Measurements from ENCODE around the gene CACTIN. TPM values are rescaled to one million over a fixed set of nuclear protein-coding genes. Genes with fewer than 3 reads are reported as not detected.

Gene CACTIN
- total and polyA plus RNA-seq, 2 experiments from 2014 or later, result 6.9 to 29.1 TPM

GRCh38 chr19:3672993-3673392 is 46.4 kb upstream of the CACTIN start:
- no peaks in the 10 kb centered on the region for H3K9me3 ChIP-seq (ENCODE audit: low read depth)
- TF ChIP-seq EZH2 (IDR thresholded peaks at IDR 0.05; ENCODE audit: insufficient read depth, poor library complexity, severe bottlenecking), result no peak
- no peak for TF ChIP-seq EZH2phosphoT487 (IDR thresholded peaks at IDR 0.05; ENCODE audit: insufficient read depth, low read depth)
- H3K27me3 ChIP-seq (replicated peaks; ENCODE audit: insufficient read depth), result no peaks in the 10 kb centered on the region
- H3K79me2 ChIP-seq (ENCODE audit: insufficient read depth), result peaks cover 50% of the 10 kb centered on the region
- H3K9me2 ChIP-seq (ENCODE audit: insufficient read depth), result no peaks in the 10 kb centered on the region
- no peaks in the 10 kb centered on the region for H3F3A ChIP-seq (ENCODE audit: insufficient read depth)
- peaks cover 12% of the 10 kb centered on the region for H3K4me1 ChIP-seq (ENCODE audit: insufficient read depth)
- no peaks in the 10 kb centered on the region for H3K36me3 ChIP-seq (ENCODE audit: low read depth)
- H3K4me3 ChIP-seq, result no peak overlapping the region
- H3K27ac ChIP-seq, result no peak overlapping the region
- in situ Hi-C loops (cut with MboI), result no loop called here
- no peak for DNase-seq
- no peak overlapping the region for H3K4me2 ChIP-seq (ENCODE audit: unreplicated experiment)
- no peak overlapping the region for H2AFZ ChIP-seq
- no peak overlapping the region for H3K9ac ChIP-seq
- no peaks in the 10 kb centered on the region for H4K20me1 ChIP-seq (ENCODE audit: insufficient read depth)
- 98 to 100% methylated on average over 10 to 13 of the region's 13 CpGs for WGBS, 2 experiments (ENCODE audit: low coverage in 1 of 2, low lambda C conversion rate in 2 of 2, missing lambda C conversion rate in 2 of 2)

DNA sequence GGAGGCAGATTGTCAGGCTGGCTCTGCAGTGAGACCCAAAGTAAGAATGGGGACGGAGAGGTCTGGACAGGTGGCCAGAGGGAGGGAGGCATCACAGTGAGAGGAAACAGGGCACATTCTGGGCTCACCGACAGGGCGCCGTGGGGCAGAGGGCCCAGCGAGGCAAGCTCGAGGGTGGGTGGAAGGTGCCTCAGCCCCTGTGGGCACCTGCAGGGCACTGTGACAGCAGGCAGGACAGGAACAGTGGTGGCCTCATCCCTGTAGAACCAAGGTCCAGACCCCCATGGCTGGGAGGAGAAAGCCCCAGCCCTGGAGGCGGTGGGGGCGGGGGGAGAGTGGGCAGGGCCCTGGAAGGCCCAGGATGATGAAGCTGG is 46.0 kb upstream of the CACTIN start:
- WGBS, 2 experiments (ENCODE audit: low coverage in 1 of 2, low lambda C conversion rate in 2 of 2, missing lambda C conversion rate in 2 of 2), result 93 to 96% methylated on average over 6 to 8 of the region's 8 CpGs
- H3K36me3 ChIP-seq (ENCODE audit: low read depth), result no peaks in the 10 kb centered on the region
- H3K27me3 ChIP-seq (replicated peaks; ENCODE audit: insufficient read depth), result no peaks in the 10 kb centered on the region
- no peaks in the 10 kb centered on the region for H4K20me1 ChIP-seq (ENCODE audit: insufficient read depth)
- peaks cover 50% of the 10 kb centered on the region for H3K79me2 ChIP-seq (ENCODE audit: insufficient read depth)
- H3K4me2 ChIP-seq (ENCODE audit: unreplicated experiment), result no peak overlapping the region
- H2AFZ ChIP-seq, result no peak overlapping the region
- peaks cover 12% of the 10 kb centered on the region for H3K4me1 ChIP-seq (ENCODE audit: insufficient read depth)
- no peak for DNase-seq
- in situ Hi-C loops (cut with MboI), result no loop called here
- H3K27ac ChIP-seq, result no peak overlapping the region
- H3K9me3 ChIP-seq (ENCODE audit: low read depth), result no peaks in the 10 kb centered on the region
- no peaks in the 10 kb centered on the region for H3K9me2 ChIP-seq (ENCODE audit: insufficient read depth)
- H3K4me3 ChIP-seq, result no peak overlapping the region
- no peak overlapping the region for H3K9ac ChIP-seq
- H3F3A ChIP-seq (ENCODE audit: insufficient read depth), result no peaks in the 10 kb centered on the region
- no peak for TF ChIP-seq EZH2phosphoT487 (IDR thresholded peaks at IDR 0.05; ENCODE audit: insufficient read depth, low read depth)
- no peak for TF ChIP-seq EZH2 (IDR thresholded peaks at IDR 0.05; ENCODE audit: insufficient read depth, poor library complexity, severe bottlenecking)

DNA sequence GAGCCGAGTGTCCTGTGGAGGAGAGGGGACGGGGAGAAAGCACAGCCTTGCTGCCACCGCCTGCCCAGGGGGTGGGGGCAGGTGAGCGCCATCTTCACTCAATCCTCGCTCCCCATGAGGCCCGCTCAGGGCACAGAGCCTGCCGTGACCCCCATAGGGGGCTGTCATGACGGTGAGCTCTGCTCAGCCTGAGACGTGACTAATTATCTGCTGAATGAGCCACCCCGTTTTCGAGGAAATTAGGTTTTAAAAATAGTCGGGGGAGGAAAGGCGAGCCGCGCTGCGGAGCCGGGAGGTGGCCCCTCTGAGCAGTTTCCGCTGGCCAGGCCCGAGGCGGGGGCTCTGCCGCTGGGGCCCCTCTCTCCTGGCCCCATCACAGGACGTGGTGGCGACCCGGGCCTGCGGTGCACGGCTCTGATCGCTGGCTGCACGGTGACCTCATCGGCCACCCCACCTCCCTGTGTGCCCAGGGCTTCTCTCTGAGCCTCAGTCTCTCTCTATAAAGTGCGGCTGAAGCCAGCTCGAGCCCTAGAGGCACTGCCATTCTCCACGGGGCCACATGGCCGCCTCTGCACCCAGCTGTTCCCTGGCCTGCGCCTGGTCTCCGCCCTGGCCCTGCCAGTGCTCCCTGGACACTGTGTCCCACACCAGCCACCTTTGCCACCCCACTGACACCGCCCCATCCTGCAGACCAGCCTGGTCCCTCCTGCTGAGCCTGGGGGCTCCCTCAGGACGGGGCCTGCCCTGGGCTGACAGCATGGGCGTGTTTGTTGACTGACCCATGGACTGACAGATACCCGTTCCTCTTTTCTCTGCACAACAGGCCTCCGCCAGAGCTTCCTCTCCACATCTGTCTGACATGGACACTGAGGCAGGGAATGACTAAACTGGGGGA is 45.3 kb upstream of the CACTIN start:
- 85 to 86% methylated on average over 33 to 39 of the region's 40 CpGs for WGBS, 2 experiments (ENCODE audit: low coverage in 1 of 2, low lambda C conversion rate in 2 of 2, missing lambda C conversion rate in 2 of 2)
- Histone ChIP-seq H3K9me2 (ENCODE audit: insufficient read depth) (no peaks in the 10 kb centered on the region), H2AFZ (no peak overlapping the region), H3K27me3 (replicated peaks; ENCODE audit: insufficient read depth) (no peaks in the 10 kb centered on the region), H4K20me1 (ENCODE audit: insufficient read depth) (no peaks in the 10 kb centered on the region), H3K27ac (peak overlapping the region; percentile 89), H3K4me1 (ENCODE audit: insufficient read depth) (peaks cover 12% of the 10 kb centered on the region), H3K4me2 (ENCODE audit: unreplicated experiment) (no peak overlapping the region), H3F3A (ENCODE audit: insufficient read depth) (no peaks in the 10 kb centered on the region), H3K9me3 (ENCODE audit: low read depth) (no peaks in the 10 kb centered on the region), H3K9ac (peak overlapping the region; percentile 87; the same call in 1 of the 2 replicates), H3K79me2 (ENCODE audit: insufficient read depth) (peaks cover 50% of the 10 kb centered on the region), H3K4me3 (no peak overlapping the region), H3K36me3 (ENCODE audit: low read depth) (no peaks in the 10 kb centered on the region)
- in situ Hi-C loops (cut with MboI), result no loop called here
- no peak for TF ChIP-seq EZH2 (IDR thresholded peaks at IDR 0.05; ENCODE audit: insufficient read depth, poor library complexity, severe bottlenecking)
- TF ChIP-seq EZH2phosphoT487 (IDR thresholded peaks at IDR 0.05; ENCODE audit: insufficient read depth, low read depth), result no peak
- no peak for DNase-seq

- Histone ChIP-seq H3K4me1 (ENCODE audit: insufficient read depth) (peaks cover 12% of the 10 kb centered on the region), H3F3A (ENCODE audit: insufficient read depth) (no peaks in the 10 kb centered on the region), H3K4me2 (ENCODE audit: unreplicated experiment) (peak overlapping the region; percentile 54), H3K27me3 (replicated peaks; ENCODE audit: insufficient read depth) (no peaks in the 10 kb centered on the region), H3K36me3 (ENCODE audit: low read depth) (no peaks in the 10 kb centered on the region), H3K27ac (peak overlapping the region; percentile 89), H3K79me2 (ENCODE audit: insufficient read depth) (peaks cover 41% of the 10 kb centered on the region), H2AFZ (peak overlapping the region; percentile 17; the same call in 1 of the 2 replicates), H4K20me1 (ENCODE audit: insufficient read depth) (no peaks in the 10 kb centered on the region), H3K9me3 (ENCODE audit: low read depth) (no peaks in the 10 kb centered on the region), H3K4me3 (peak overlapping the region; percentile 58), H3K9me2 (ENCODE audit: insufficient read depth) (no peaks in the 10 kb centered on the region), H3K9ac (peak overlapping the region; percentile 87)
- TF ChIP-seq EZH2phosphoT487 (IDR thresholded peaks at IDR 0.05; ENCODE audit: insufficient read depth, low read depth), result no peak
- TF ChIP-seq EZH2 (IDR thresholded peaks at IDR 0.05; ENCODE audit: insufficient read depth, poor library complexity, severe bottlenecking), result no peak
- peak; percentile 85 for DNase-seq
- in situ Hi-C loops (cut with MboI), result no loop called here
- 23 to 47% methylated on average over 18 to 45 of the region's 45 CpGs for WGBS, 2 experiments (ENCODE audit: low coverage in 1 of 2, low lambda C conversion rate in 2 of 2, missing lambda C conversion rate in 2 of 2)
These were observed 44.4 kb upstream of the CACTIN start for GRCh38 chr19:3670796-3671679.

Data from GM23248 (cell line).